T-helper 2 cell (primary cell): ENCODE results near the gene PIAS1.
A peak's percentile ranks its signal among the peaks of the same experiment; 100 is the strongest.
"Not testable (repeated sequence)": the region's sequence is repeated elsewhere in the genome, so short reads cannot be mapped to it uniquely, and the experiment has no call there.

ENCODE experiments used
- DNase-seq, 5 experiments: peaks; one replicate each; pipeline versions ENCODE4 v3.0.0 to v3.0.0-alpha.2; 2012 to 2022

The PIAS1 gene

DNA sequence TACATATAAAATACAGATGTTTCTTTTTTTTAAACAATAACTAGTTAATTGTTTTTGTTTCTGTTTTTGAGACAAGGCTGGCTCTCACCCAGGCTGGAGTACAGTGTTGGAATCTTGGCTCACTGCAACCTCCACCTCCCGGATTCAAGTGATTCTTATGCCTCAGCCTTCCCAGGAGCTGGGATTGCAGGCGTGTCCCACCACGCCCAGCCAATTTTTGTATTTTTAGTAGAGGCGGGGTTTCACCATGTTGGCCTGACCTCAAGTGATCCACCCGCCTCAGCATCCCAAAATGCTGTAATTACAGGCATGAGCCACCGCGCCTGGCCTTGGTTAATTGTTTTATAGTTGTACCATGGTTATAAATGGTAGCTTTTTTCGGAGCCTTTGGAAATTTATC, 72.3 kb downstream of the PIAS1 start:
- DNase-seq: no peak

DNA sequence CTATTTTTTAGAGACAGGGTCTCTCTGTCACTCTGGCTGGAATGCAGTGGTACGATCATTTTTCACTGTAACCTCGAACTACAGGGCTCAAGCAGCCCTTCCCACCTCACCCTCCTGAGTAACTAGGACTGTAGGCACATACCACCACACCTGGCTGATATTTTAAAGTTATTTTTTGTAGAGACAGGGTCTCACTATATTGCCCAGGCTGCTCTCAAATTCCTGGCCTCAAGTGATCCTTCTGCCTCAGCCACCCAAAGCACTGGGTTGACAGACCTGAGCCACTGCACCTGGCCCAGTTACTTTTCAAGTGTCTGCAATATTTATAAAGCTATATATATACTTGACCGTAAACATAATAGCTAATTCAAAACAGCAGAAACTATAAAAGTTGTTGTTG, 75.0 kb downstream of the PIAS1 start:
- DNase-seq: no peak

DNA sequence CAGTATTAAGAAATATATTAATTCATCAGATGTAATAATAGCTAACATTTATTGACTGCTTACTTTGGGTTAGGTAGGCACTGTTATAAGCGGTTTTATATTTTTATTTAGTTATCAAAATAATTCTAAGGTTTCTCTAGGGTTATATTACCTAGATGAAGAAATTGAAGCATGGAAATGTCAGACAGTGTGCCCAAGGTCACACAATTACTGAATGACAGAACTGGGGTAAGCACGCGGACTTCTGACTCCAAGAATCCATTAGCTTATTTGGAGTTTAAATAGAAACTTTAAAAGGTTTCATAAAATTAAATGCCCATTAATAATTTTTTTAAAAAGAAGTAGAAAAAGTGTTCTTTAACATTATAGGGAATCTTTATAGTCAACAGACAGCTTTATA, 76.7 kb downstream of the PIAS1 start:
- DNase-seq: no peak

DNA sequence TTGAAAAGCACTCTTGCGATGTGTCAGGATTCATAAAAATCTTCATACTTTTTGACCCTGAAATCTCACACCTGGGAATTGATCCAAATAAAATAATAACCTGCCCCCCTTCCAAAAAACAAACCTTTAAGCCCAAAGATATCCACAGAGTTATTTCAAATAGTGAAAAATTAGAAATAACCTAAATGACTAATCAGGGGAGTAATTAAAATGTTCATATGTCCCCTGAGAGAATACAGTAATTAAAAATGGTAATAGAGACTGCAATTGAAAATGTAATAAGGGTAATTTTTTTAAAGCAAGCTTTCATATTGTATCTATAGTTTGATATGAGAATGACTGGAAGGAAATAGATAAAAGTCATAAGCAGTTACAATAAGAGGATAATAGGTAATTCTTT, 83.0 kb downstream of the PIAS1 start:
- DNase-seq: no peak

DNA sequence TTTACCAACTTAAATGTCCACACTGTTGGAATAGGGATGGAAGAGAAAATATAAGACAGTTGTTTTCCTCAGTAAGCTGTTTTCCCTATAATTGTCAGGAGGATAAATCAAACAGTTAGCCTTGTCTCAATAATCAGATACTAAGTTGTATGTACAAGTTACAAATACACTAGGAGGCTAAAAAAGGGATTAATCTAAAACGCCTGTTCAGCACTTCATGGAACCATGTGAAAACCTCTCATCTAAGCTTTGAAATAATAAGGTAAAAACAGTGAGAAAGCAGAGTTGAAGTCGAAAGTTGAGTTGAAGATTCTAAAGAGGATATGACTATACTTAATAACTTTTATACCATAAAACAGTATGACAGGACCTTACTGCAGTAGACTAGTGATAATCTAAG, 89.0 kb downstream of the PIAS1 start:
- no peak for DNase-seq

DNA sequence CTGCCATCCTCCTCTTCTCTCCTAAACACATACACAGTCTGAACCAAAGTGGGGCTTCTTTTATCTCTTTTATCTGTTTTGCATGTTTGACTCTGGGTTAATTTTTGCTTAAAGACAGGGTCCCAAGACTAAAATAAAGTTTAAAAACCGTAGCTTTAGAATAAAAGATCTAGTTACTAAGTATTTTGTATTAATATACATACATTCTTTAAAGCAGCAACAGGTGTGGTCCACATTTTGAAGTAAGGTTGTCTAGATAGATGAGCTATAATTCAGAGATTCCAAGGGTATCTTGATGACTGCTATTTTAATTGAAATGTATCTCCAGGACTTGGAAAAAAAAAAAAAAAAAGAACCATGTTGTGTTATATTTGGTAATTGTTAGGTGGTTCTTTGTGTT, 89.7 kb downstream of the PIAS1 start:
- no peak for DNase-seq

DNA sequence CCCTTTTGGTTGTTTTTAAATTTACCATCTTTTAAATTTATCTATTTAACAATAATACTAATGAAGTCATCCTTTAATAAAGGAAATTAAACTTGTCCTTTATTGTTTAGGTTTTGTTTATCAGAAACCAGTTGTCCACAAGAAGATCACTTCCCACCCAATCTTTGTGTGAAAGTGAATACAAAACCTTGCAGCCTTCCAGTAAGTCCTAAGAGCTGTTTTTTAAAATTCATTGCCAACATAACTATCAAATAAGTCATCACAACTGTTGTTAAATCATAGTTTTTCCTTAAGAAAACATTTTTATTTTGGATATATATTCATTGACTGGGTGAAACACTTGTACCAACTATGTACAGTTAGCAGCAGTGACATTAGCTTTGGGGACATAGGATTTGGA, 91.6 kb downstream of the PIAS1 start:
- no peak for DNase-seq

DNA sequence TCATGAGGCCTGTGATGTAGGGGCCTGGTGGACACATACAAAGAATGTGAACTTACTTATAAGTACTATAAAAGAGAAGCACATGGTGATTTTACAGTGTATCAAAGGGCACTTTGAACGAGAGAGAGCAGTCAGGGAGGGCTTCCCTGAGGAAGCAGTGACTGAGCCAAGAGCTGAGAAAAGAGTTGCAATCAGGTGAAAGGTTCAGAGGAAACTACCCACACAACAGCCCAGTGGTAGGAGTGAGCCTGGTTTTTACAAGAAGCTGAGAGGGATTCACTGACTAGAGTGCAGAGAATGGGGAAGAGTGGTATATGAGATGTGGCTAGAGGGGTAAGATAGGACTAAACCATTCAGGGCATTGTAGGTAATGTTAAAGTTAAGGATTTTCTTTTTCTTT, 93.9 kb downstream of the PIAS1 start:
- no peak for DNase-seq

DNA sequence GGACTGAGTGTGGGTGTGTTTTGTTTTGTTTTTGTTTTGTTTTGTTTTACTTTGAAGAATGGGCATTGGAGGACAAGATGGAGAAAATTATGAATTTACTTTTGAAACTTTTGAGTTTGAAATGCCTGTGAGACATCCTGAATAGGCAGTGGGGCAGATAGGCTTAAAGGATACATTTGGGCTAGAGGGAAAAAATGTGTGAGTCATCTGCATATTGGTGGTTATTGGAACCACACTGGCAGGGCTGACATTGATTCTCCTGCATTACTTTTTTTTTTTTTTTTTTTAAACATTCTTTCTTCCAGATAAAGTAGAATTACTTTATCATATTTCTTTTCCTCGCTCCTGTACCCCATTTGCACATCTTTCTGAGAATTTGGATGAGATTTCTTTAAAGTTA, 94.9 kb downstream of the PIAS1 start:
- no peak for DNase-seq

DNA sequence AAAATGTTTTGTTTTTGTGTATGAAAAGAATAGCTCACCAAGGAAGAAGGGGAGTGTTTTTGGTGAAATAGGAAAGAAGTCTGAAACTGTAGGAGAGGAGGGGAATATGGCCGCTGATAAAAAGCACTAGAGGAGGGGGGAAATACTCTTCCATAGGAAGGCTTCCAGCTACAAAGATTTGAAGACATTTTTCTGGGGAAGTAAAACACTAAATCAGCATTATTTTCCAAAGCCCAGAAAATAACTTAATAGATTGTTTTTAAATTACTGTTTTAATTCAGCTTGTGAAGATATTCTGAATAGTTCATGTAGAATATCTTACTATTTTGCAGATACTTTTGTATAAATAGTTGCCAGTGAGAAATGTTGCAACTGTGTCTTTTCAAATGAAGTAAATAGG, 96.1 kb downstream of the PIAS1 start:
- DNase-seq: no peak

DNA sequence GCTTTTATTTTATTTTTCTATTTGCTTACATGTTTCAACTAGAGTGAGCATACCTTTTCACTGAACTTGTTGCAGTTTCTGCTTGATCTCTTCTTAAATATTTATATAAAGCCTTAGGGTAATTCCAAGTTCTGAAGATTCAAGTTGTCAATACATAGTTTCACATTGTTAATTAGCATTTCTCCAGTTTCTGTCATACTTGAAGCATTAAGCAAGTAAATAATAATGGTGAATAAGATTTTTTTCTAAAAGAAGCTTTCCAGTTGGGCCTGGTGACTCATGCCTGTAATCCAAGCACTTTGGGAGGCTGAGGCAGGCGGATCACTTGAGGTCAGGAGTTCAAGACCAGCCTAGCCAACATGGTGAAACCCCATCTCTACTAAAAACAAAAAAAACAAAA, 97.2 kb downstream of the PIAS1 start:
- no peak for DNase-seq

DNA sequence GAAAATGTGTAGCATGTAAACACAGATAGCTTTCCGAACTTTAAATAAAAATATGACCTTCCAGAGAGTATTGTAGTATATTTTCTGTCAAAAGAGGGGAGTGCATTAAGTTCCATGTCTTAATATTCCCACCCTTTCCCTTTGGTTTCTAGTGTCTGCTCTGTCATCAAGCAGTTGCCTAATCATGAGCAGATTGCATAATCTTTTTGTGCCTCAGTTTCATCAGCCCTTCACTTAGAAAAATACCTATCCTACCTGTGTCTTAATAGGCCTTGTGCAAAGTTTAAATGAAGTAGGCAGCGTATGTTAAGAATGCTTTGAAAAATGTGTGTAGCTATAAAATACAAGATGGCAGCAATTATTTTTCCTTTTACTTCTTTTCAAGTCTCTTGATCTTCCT, 98.2 kb downstream of the PIAS1 start:
- DNase-seq: no peak

DNA sequence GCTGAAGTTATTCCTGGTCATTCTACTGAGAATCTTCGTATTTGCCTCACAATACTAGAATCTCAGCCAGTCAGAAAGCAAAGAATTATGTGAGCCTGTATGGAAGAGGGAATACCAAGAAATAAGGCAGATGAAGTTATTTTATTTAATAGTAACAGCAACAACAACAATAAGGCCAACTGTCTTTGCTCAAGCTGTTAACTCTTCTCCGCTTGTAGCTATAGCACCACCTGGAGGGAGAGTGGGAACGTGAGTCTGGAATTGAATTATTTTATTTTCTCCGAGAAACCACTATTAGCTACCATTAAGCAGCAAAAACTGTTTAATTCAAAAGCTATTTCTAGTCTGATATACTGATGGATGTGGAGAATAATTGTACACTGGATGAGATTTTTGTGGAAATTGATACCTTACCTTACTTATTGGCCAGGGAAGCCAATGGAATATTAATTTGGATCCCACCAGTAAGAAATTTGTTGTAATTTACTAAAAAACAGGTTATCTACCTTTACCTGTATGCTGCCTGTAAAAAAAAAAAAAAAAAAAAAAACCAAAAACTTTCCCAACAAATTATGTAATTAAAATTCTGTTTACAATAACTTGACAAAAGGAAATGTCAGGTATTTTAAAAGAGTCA, 100.9 kb downstream of the PIAS1 start:
- DNase-seq: peak in 2 of 5 experiments; percentile 2 to 16

DNA sequence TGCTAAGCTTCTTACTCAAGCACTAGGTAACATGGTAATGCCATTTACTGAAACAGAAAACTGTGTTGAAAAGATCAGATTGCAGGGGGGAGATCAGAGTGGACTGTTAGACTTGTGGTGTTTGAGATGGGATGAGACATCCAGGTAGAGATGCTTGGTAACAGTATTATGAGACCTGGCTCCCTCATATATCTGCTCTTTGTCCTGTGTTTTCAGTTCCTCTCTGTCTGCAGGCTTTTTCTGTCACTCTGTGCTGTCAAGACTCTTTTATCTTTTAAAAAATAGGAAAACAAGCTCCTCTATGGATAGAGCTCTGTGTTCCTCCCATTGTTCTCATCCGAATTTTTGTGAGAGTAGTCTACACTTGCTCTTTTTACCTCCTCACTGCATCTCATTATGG, 103.0 kb downstream of the PIAS1 start:
- DNase-seq: no peak

DNA sequence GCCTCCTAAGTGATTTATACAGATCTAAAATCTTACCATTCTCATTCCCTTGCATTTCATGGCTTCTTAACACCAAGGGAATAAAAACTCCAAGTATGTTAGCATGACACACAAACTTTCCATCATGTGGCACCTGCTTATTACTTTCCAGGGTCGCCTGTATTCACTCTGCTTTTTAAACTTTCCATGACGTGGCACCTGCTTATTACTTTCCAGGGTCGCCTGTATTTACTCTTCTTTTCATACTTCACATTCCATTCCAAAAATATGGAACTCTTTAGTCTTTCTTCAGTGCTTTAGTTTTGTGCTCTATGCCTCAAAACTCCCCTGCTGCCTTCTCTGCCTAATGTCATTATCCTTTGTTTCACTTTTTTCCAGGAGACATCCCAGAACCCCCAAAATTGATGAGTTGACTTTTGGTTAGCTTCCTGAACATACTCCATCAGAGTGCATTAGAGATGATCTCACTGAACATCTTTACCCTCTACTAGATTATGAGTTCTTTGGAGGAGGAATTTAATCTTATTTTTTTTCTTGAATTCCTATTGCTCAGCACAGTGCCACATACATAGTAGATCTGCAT, 104.0 kb downstream of the PIAS1 start:
- no peak for DNase-seq

DNA sequence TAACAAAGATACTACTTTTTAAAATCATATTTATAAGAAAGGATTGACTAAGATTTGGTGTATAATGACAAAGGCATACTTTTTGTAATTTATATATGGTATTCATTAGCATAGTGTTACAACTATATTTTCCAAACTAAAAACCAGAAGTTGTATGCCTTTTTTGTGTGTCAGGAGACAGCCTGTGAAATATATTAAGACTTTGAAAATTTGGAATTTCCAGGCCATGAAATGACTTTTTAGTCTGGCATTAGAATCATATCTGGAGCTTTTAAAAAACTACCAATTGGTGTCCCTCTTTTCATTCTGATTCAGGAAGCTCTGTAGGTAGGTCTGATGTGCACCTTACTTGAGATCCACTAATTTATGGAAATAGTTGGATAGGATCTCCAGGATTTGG, 109.1 kb downstream of the PIAS1 start:
- DNase-seq: no peak

DNA sequence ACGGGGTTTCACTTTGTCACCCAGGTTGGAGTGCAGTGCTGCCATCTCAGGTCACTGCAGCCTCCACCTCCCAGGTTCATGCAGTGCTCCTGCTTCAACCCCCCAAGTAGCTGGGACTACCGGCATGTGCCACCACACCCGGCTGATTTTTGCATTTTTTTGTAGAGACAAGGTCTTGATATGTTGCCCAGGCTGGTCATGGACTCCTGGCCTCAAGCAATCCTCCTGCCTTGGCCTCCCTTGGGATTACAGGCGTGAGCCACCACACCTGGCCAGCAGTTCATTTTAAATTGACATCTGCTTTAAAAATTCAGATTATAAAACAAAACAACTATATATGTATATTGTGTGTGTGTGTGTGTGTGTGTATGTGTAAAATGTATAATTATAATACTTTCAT, 112.7 kb downstream of the PIAS1 start:
- DNase-seq: no peak

DNA sequence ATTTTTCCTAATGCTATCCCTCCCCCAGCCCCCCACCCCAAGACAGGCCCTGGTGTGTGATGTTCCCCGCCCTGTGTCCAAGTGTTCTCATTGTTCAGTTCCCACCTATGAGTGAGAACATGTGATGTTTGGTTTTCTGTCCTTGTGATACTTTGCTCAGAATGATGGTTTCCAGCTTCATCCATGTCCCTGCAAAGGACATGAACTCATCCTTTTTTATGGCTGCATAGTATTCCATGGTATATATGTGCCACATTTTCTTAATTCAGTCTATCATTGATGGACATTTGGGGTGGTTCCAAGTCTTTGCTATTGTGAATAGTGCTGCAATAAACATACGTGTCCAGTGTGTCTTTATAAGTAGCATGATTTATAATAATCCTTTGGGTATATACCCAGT, 117.9 kb downstream of the PIAS1 start:
- not testable (repeated sequence) for DNase-seq

DNA sequence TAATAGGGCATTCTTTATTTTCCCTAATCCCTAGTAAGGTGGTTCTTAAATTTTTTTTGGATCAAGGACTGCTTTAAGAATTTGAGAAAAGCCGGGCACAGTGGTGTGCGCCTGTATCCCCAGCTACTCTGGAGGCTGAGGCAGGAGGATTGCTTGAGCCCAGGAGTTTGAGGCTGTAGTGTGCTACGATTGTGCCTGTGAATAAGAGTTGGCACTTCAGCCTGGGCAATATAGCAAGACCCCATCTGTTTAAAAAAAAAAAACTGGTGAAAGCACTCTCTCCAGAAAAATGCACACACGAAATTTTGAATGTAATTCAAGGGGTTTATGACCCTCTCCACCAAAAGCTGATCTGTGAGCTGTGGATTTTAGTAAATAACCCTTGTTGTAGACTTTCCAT, 119.0 kb downstream of the PIAS1 start:
- DNase-seq: no peak

DNA sequence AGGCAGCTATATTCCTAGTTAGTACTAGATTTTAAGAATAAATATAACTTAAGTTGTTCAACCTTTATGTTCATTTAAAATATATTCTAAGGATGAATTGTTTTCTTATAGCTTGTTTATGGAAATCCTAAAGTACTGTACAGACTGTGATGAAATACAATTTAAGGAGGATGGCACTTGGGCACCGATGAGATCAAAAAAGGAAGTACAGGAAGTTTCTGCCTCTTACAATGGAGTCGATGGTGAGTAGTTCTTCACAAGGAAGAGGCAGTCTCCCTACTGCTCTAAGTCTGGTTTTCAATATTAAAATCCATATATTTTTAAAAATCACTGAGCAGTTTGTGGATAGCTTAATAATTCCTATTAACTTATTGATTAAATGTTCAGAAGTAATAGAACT, 121.4 kb downstream of the PIAS1 start:
- DNase-seq: no peak

DNA sequence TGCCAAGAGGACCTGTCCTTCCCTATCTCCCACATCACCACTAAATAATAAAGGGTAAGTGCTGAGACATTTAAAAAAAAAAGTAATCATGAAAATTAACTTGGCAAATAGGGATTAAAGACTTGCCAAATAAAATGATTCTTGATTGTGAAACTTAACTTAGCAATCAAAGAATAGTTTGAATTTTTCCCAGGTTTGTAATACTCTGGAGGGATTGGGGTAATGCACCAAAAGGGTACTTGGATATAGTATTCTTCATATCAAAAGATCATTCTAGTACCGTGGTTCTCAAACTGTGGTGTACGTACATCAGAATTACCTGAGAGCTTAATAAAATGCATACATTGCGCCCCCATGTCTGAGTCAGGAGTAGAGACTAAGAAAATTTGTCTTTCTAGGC, 122.5 kb downstream of the PIAS1 start:
- no peak for DNase-seq

DNA sequence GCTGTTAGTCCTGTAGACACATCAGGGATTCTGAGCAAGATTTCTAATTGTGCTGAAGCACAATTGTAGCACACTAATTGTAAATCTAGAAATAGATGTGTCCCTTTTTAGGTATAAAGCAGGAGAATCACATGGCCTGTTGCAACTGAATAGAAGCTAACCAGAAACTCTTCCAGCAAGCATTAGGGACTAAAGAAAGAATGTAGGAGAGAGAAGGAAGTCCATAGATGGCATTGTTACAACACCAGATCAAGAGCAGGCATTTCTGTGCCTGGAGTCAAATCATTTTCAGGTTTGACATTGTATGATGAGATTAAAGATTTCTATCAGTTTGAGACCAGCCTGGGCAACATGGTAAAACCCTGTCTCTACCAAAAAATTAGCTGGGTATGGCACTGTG, 123.6 kb downstream of the PIAS1 start:
- no peak for DNase-seq

DNA sequence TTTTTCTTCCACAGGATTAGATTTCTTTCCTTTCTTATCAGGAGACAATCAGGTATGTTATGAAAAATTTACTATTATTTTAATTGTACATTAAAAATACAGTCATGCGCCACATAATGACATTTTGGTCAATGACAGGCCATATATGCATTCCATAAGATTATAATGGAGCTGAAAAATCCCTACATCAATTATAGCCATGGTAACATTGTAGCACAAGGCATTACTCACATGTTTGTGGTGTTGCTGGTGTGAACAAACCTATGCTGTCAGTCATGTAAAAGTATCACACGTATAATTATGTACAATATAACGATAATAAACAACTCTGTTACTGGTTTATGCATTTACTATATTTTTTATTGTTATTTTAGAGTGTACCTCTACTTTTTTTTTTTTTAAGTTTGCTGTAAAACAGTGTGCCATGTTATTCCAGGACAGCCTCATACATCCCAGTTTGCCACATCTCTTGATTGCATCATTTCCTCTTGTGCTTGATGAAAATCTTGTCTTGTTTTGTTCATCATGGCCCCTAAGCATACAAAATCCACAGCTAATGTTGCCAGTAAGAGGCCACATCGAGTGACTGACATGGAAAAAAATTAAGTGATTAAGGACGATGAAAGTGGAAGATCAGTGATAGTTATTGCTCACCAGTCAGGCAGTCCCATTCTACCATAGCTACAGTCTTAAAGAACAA, 129.7 kb downstream of the PIAS1 start:
- DNase-seq: no peak

DNA sequence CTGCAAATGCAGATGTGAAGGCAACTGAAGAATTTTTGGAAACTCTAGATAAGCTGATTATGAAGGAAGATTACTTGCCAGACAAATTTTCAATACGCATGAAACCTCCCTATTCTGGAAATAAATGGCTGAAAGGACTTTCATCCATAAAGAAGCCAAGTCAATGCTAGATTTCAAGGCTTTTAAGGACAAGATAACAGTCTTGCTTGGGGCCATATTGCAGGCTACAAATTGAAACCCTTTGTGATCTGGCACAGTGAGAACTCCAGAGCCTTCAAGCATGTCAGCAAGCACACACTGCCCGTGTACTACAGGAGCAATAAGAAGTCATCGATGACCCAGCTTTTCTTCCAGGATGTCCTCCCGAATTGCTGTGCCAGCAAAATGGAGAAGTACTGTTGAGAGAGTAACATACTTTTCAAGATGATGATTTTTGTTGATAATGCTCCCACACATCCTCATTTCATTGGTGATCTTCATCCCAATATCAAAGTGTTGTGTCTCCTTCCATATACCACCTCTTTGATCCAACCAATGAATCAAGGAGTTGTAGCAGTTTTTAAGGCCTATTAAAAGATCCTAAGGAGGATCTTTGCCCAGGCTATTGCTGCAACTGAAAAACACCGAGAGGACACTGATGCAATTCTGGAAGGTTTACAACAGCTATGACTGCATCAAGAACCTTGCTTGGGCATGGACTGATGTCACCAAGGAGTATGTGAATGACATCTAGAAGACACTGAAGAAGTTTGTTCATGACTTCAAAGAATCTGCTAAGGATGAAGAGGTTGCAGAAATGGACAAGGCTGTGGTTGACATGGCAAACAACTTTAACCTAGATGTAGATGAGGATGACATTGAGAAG, 130.7 kb downstream of the PIAS1 start:
- no peak for DNase-seq
